Putamen (tissue), 1 donor: Measurements from ENCODE around the gene EHD2.
A peak's percentile ranks its signal among the peaks of the same experiment; 100 is the strongest.
"Not testable (repeated sequence)": the region's sequence is repeated elsewhere in the genome, so short reads cannot be mapped to it uniquely, and the experiment has no call there.

Experiments used
- DNase-seq: peaks from one replicate; pipeline ENCODE4 v3.0.0-alpha.2; 2016; ENCODE audit warnings: low spot score

EHD2 gene

DNA sequence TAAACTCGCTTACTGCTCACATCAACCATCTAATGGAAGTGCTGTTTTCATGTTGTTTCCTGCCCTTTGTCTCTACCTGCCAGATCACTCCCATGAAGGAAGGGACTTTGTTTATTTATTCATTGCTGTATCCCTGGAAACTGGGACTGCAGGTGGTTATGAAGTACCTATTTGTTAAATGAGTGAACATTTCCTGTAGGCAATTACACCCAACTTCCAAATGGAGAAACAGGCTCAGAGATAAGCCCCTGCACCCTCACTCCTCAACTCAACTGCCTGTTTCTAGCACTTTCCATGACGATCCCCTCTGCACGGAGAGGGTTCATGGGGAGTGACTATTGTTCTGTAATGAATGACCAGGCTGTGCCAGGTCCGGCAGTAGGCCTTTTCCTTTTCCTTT lies 63.3 kb downstream of the EHD2 start:
- DNase-seq, result no peak

- DNase-seq, result not testable (repeated sequence)
Measured at GRCh38 chr19:47777245-47778048, 64.2 kb downstream of the EHD2 start.

- DNase-seq, result peak; percentile 82
Measured at GRCh38 chr19:47778049-47778953, 65.1 kb downstream of the EHD2 start, which contains the start of gene SELENOW. Gene SELENOW, plus strand, starts transcription at chr19:47778703. Its CDS starts 83 bp downstream, at chr19:47778786.

DNA sequence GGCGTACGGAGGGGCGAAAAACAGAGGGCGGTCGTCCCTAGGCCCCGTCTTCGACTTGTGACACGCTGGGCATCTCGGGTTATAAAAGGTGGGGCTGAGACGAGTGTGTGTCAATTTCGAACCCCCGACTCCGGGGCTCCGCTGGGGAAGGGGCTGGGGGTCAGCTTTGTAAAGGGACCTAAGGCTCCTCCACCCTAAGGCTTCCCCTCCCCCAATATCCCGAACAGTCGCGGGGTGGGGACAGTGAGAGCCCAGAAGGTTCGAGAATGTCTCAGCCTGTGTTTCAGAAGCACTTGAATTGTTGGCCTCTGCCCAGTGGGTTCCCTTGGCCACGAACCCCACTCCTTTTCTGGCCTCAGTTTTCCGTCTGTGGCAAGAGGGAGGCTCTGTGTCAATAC lies 65.7 kb downstream of the EHD2 start:
- DNase-seq, result peak; percentile 68

GRCh38 chr19:47779524-47780214 lies 66.4 kb downstream of the EHD2 start:
- DNase-seq, result peak; percentile 76

- DNase-seq, result no peak
Measured at GRCh38 chr19:47780215-47780551, 67.0 kb downstream of the EHD2 start.

GRCh38 chr19:47781590-47782262 lies 68.5 kb downstream of the EHD2 start:
- DNase-seq, result peak; percentile 81

DNA sequence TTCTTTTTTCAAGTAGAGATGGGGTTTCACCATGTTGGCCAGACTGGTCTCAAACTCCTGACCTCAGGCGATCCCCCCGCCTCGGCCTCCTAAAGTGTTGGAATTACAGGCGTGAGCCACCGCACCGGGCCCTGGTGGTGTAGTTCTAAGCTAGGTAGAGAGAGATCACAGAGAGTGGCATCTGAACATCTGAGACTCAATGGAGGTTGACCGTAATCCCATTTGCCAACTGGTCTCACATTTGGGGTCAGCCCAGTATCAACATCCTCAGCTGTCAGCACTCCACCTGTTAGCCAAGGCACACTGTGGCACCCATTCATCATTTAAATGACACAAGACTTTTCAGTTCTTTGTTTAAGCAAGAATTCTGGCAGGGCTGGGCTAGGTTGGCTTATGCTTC lies 73.3 kb downstream of the EHD2 start:
- DNase-seq, result no peak

DNA sequence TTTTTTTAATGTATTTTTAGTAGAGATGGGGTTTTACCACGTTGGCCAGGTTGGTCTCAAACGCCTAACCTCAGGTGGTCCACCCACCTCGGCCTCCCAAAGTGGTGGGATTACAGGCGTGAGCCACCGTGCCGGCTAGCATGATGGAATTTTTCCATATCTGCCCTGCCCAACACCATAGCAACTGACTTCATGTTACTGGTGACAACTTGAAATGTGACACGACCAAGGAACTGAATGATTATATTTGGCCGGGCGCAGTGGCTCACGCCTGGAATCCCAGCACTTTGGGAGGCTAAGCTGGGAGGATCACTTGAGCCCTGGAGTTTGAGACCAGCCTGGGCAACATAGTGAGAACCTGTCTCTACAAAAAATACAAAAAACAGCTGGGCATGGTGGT lies 74.1 kb downstream of the EHD2 start:
- DNase-seq, result not testable (repeated sequence)

GRCh38 chr19:47789811-47790210 lies 76.6 kb downstream of the EHD2 start:
- not testable (repeated sequence) for DNase-seq

DNA sequence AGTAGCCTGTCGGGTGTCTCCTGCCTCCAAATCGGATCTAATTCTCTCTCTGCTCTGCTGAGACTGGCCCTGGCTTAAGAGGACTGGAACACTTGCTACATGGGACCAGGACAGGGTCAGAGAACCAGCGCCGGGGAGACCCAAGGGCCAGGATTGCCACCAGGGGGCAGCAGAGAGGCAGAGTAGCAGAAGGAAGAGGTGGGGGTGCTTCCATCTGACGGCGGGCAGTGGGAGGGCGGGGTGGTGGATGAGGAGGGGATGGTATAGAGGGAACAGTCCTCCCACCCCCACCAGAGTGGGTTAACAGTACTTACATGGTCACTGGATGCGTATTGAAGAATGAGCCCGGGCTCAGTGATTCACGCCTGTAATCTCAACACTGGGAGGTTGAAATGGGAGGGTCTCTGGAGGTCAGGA lies 77.2 kb downstream of the EHD2 start:
- DNase-seq, result peak; percentile 52

GRCh38 chr19:47792616-47793015 lies 79.4 kb downstream of the EHD2 start:
- DNase-seq, result no peak
